Panc1 (cell line): ENCODE measurements around the gene TANC1. TPM values are rescaled to one million over a fixed set of nuclear protein-coding genes. Genes with fewer than 3 reads are reported as not detected.

ENCODE experiments used
- ATAC-seq: fragments of 200-7000 bp; cut with Tn5 transposase; 2 replicates; pipeline ENCODE4 v1.9.1; 2020; ENCODE audit warnings: mild to moderate bottlenecking, moderate library complexity
- BruUV-seq: library from RNA; stranded (reverse); fragments of 400-500 nt; replicated peaks from 2 replicates; lab custom pipeline; 2021; lab: Mats Ljungman, UMichigan
- CTCF ChIA-PET: fragments of 300-600 bp; sonication (Branson Sonifier 250); formaldehyde crosslinking; loops from one replicate; lab custom pipeline; 2022; ENCODE audit warnings: antibody characterized with exemption; lab: Charles Lee
- POLR2A ChIA-PET: fragments of 300-600 bp; sonication (Branson Sonifier 250); formaldehyde crosslinking; loops from one replicate; lab custom pipeline; 2022; ENCODE audit warnings: antibody characterized with exemption; lab: Charles Lee
- DNase-seq: peaks from one replicate; pipeline ENCODE4 v3.0.0-alpha.2; 2010; ENCODE audit warnings: low read depth, low spot score
- H3K27ac ChIP-seq: 2 replicates; pipeline ENCODE4 v1.5.1; 2011; ENCODE audit warnings: mild to moderate bottlenecking, low read length, inconsistent platforms
- H3K27me3 ChIP-seq: fragments of 200-500 bp; sonication (Bioruptor generic); 2 replicates; pipeline ENCODE4 v1.6.0; 2014; ENCODE audit warnings: low read length, inconsistent platforms; ENCODE audit not compliant: control insufficient read depth, insufficient read depth
- H3K36me3 ChIP-seq: fragments of 200-500 bp; sonication (Bioruptor generic); 2 replicates; pipeline ENCODE4 v1.5.1; 2014; ENCODE audit warnings: inconsistent platforms, mild to moderate bottlenecking, low read length, moderate library complexity; ENCODE audit not compliant: control insufficient read depth, insufficient read depth
- H3K4me1 ChIP-seq: 2 replicates; pipeline ENCODE4 v1.5.1; 2011; ENCODE audit warnings: inconsistent platforms, mild to moderate bottlenecking, low read length, moderate library complexity; ENCODE audit not compliant: control insufficient read depth, insufficient read depth
- H3K4me3 ChIP-seq, 2 experiments: 2 replicates each; pipeline ENCODE4 v1.5.1; 2011 to 2012; ENCODE audit warnings: low read depth in 2 of 2, low read length in 2 of 2, mild to moderate bottlenecking in 2 of 2, inconsistent platforms in 1 of 2, moderate library complexity in 1 of 2
- H3K9me3 ChIP-seq: fragments of 200-500 bp; sonication (Bioruptor generic); 2 replicates; pipeline ENCODE4 v1.5.1; 2014; ENCODE audit warnings: low read depth, mild to moderate bottlenecking, inconsistent platforms, low read length, moderate library complexity; ENCODE audit not compliant: control insufficient read depth, insufficient read depth
- POLR2AphosphoS5 ChIP-seq: IDR thresholded peaks from 2 replicates; pipeline ENCODE4 v1.6.1; 2012; ENCODE audit warnings: mild to moderate bottlenecking, low read depth, low read length, moderate library complexity
- SIN3A ChIP-seq: IDR thresholded peaks from 2 replicates; pipeline ENCODE4 v1.6.1; 2012; ENCODE audit warnings: low read depth, mild to moderate bottlenecking, low read length, moderate library complexity, borderline replicate concordance; ENCODE audit not compliant: insufficient read depth
- TCF7L2 ChIP-seq: IDR thresholded peaks from 2 replicates; pipeline ENCODE4 v1.6.1; 2011; ENCODE audit warnings: mild to moderate bottlenecking, low read depth, low read length, inconsistent platforms
- in situ Hi-C: cut with HindIII; loops from 2 replicates; pipeline ENCODE4 v1.10.0; 2016; ENCODE audit warnings: low sequenced_read_pairs, low pct_unique_long_range_greater_than_20kb
- intact Hi-C: fragments of 100-400 bp; cut with micrococcal nuclease; formaldehyde crosslinking; loops from one replicate; pipeline ENCODE4 v1.10.0; 2022; ENCODE audit not compliant: unreplicated experiment
- total RNA-seq: library from RNA; stranded (reverse); gene quantifications from one replicate; pipeline ENCODE4 v1.2.1, GENCODE V29; 2021; ENCODE audit not compliant: unreplicated experiment
- TF ChIP-seq, protein P1 (sequence below), 2 experiments: IDR thresholded peaks; 2 replicates each; pipeline ENCODE4 v1.6.1; 2011 to 2012; ENCODE audit warnings: low read depth in 2 of 2, control low read depth in 1 of 2, low read length in 1 of 2, mild to moderate bottlenecking in 1 of 2, moderate library complexity in 1 of 2; ENCODE audit not compliant: insufficient read depth in 1 of 2
- TF ChIP-seq, protein P2 (sequence below): fragments of 450-650 bp; IDR thresholded peaks from 2 replicates; pipeline ENCODE4 v1.5.1; 2017; ENCODE audit warnings: mild to moderate bottlenecking

The TANC1 gene
- total RNA-seq, 1 experiment from 2014 or later = 44.3 TPM

- intact Hi-C loops (no loop called here), in situ Hi-C loops (no loop called here)
- no TSS peak for BruUV-seq
- Histone ChIP-seq H3K4me1 (no peaks in the 10 kb centered on the region), H3K27me3 (no peaks in the 10 kb centered on the region), H3K27ac (no peak overlapping the region), H3K4me3 (no peak overlapping the region), H3K36me3 (peaks cover 2% of the 10 kb centered on the region), H3K9me3 (no peaks in the 10 kb centered on the region)
- DNase-seq (no peak), ATAC-seq (no peak)
- ChIA-PET POLR2A (no interaction called here), CTCF (interaction anchor here (0.7 kb wide), 1 partner anchor 820 kb away, joined by 4 read pairs; no protein-coding TSS in a partner anchor)
- TF ChIP-seq, protein P1, sequence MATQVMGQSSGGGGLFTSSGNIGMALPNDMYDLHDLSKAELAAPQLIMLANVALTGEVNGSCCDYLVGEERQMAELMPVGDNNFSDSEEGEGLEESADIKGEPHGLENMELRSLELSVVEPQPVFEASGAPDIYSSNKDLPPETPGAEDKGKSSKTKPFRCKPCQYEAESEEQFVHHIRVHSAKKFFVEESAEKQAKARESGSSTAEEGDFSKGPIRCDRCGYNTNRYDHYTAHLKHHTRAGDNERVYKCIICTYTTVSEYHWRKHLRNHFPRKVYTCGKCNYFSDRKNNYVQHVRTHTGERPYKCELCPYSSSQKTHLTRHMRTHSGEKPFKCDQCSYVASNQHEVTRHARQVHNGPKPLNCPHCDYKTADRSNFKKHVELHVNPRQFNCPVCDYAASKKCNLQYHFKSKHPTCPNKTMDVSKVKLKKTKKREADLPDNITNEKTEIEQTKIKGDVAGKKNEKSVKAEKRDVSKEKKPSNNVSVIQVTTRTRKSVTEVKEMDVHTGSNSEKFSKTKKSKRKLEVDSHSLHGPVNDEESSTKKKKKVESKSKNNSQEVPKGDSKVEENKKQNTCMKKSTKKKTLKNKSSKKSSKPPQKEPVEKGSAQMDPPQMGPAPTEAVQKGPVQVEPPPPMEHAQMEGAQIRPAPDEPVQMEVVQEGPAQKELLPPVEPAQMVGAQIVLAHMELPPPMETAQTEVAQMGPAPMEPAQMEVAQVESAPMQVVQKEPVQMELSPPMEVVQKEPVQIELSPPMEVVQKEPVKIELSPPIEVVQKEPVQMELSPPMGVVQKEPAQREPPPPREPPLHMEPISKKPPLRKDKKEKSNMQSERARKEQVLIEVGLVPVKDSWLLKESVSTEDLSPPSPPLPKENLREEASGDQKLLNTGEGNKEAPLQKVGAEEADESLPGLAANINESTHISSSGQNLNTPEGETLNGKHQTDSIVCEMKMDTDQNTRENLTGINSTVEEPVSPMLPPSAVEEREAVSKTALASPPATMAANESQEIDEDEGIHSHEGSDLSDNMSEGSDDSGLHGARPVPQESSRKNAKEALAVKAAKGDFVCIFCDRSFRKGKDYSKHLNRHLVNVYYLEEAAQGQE (IDR thresholded peaks at IDR 0.05; ENCODE audit: insufficient read depth in 1 of 2, low read depth in 2 of 2, low read length in 1 of 2) = no peak
- TF ChIP-seq SIN3A = no peak
- no peak for TF ChIP-seq POLR2AphosphoS5
- TF ChIP-seq, protein P2, sequence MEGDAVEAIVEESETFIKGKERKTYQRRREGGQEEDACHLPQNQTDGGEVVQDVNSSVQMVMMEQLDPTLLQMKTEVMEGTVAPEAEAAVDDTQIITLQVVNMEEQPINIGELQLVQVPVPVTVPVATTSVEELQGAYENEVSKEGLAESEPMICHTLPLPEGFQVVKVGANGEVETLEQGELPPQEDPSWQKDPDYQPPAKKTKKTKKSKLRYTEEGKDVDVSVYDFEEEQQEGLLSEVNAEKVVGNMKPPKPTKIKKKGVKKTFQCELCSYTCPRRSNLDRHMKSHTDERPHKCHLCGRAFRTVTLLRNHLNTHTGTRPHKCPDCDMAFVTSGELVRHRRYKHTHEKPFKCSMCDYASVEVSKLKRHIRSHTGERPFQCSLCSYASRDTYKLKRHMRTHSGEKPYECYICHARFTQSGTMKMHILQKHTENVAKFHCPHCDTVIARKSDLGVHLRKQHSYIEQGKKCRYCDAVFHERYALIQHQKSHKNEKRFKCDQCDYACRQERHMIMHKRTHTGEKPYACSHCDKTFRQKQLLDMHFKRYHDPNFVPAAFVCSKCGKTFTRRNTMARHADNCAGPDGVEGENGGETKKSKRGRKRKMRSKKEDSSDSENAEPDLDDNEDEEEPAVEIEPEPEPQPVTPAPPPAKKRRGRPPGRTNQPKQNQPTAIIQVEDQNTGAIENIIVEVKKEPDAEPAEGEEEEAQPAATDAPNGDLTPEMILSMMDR = no peak
- TF ChIP-seq TCF7L2 = no peak
Measured at GRCh38 chr2:159177357-159177756, 208.9 kb downstream of the TANC1 start.

DNA sequence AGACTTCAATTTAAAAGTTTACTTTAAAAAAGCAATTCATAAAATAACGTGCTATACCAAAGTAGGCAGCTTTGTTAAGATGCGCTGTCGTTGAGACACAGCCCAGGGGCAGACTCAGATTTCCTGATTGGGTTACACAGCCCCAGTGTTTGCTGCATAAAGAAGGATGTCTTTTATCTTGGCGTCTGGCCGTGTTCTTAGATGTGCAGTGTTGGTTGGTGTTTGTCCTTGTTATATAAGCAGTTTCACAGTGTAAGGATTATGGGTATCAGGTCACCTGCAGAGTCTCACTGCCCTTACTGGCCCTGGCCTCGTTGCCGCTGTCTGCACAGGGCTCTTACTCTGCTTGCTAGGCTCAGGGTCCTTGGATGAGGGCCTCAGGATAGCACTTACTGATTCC is 209.5 kb downstream of the TANC1 start:
- H3K27ac ChIP-seq = no peak overlapping the region

More for the DNA sequence above, 209.5 kb downstream of the TANC1 start:
- no peaks in the 10 kb centered on the region for H3K27me3 ChIP-seq
- ATAC-seq = no peak
- CTCF ChIA-PET = no interaction called here
- POLR2A ChIA-PET = no interaction called here
- peaks cover 5% of the 10 kb centered on the region for H3K36me3 ChIP-seq
- no peak for DNase-seq
- intact Hi-C loops = no loop called here
- H3K9me3 ChIP-seq = no peaks in the 10 kb centered on the region
- in situ Hi-C loops = no loop called here
- TF ChIP-seq, protein P1 (IDR thresholded peaks at IDR 0.05; ENCODE audit: insufficient read depth in 1 of 2, low read depth in 2 of 2, low read length in 1 of 2) = no peak
- TF ChIP-seq SIN3A (no peak), POLR2AphosphoS5 (no peak), TCF7L2 (no peak)
- TF ChIP-seq, protein P2 = no peak
- BruUV-seq = no TSS peak
- H3K4me3 ChIP-seq = no peak overlapping the region
- H3K4me1 ChIP-seq = no peaks in the 10 kb centered on the region
